Astrocyte (in vitro differentiated cells and primary cell): Measurements from ENCODE around the gene NACA2. TPM values are rescaled to one million over a fixed set of nuclear protein-coding genes. Genes with fewer than 3 reads are reported as not detected.

ENCODE experiments used
- DNase-seq: peaks from one replicate; pipeline ENCODE4 v3.0.0-alpha.2; 2010; ENCODE audit warnings: low read depth
- FAIRE-seq: peaks from 2 replicates; lab custom pipeline; 2011; peaks lifted over from hg19 to GRCh38; lab: Jason Lieb, UNC
- H2AFZ ChIP-seq: 2 replicates; pipeline ENCODE4 v1.6.0; 2012; ENCODE audit warnings: low read depth, low read length, inconsistent platforms
- H3K27ac ChIP-seq: 2 replicates; pipeline ENCODE4 v1.5.1; 2011; ENCODE audit warnings: low read depth, low read length, inconsistent platforms
- H3K27me3 ChIP-seq: 2 replicates; pipeline ENCODE4 v1.6.0; 2011; ENCODE audit warnings: low read length, inconsistent platforms; ENCODE audit not compliant: insufficient read depth
- H3K36me3 ChIP-seq: 2 replicates; pipeline ENCODE4 v1.5.1; 2011; ENCODE audit warnings: low read length, inconsistent platforms; ENCODE audit not compliant: insufficient read depth
- H3K4me1 ChIP-seq: 2 replicates; pipeline ENCODE4 v1.5.1; 2011; ENCODE audit warnings: low read length, inconsistent platforms; ENCODE audit not compliant: insufficient read depth
- H3K4me2 ChIP-seq: 2 replicates; pipeline ENCODE4 v1.6.0; 2012; ENCODE audit warnings: low read length, inconsistent platforms
- H3K4me3 ChIP-seq: 2 replicates; pipeline ENCODE4 v1.5.1; 2011; ENCODE audit warnings: low read depth, mild to moderate bottlenecking, low read length, inconsistent platforms; ENCODE audit not compliant: insufficient read depth
- H3K79me2 ChIP-seq: 2 replicates; pipeline ENCODE4 v1.6.0; 2012; ENCODE audit warnings: mild to moderate bottlenecking, low read length, inconsistent platforms; ENCODE audit not compliant: insufficient read depth
- H3K9ac ChIP-seq: 2 replicates; pipeline ENCODE4 v1.6.0; 2012; ENCODE audit warnings: mild to moderate bottlenecking, low read length, inconsistent platforms
- H3K9me3 ChIP-seq: 2 replicates; pipeline ENCODE4 v1.5.1; 2012; ENCODE audit warnings: low read depth, mild to moderate bottlenecking, low read length, inconsistent platforms; ENCODE audit not compliant: insufficient read depth
- H4K20me1 ChIP-seq: 2 replicates; pipeline ENCODE4 v1.6.0; 2012; ENCODE audit warnings: low read length, inconsistent platforms; ENCODE audit not compliant: insufficient read depth
- H3K27ac Mint-ChIP-seq: one replicate; pipeline ENCODE4 v1.8.0; 2021; ENCODE audit warnings: mild to moderate bottlenecking, mixed read lengths; ENCODE audit not compliant: unreplicated experiment
- H3K27me3 Mint-ChIP-seq: one replicate; pipeline ENCODE4 v1.8.0; 2021; ENCODE audit warnings: low read depth, mixed read lengths; ENCODE audit not compliant: unreplicated experiment
- H3K36me3 Mint-ChIP-seq: one replicate; pipeline ENCODE4 v1.8.0; 2021; ENCODE audit warnings: low read depth, mixed read lengths; ENCODE audit not compliant: unreplicated experiment
- H3K4me1 Mint-ChIP-seq: one replicate; pipeline ENCODE4 v1.8.0; 2021; ENCODE audit warnings: low read depth, mixed read lengths; ENCODE audit not compliant: unreplicated experiment
- H3K4me3 Mint-ChIP-seq: one replicate; pipeline ENCODE4 v1.8.0; 2021; ENCODE audit warnings: mild to moderate bottlenecking, moderate library complexity, mixed read lengths; ENCODE audit not compliant: unreplicated experiment
- H3K9me3 Mint-ChIP-seq: one replicate; pipeline ENCODE4 v1.8.0; 2021; ENCODE audit warnings: mild to moderate bottlenecking, mixed read lengths; ENCODE audit not compliant: unreplicated experiment
- EZH2 ChIP-seq: IDR thresholded peaks from 2 replicates; pipeline ENCODE4 v1.6.1; 2012; ENCODE audit warnings: mild to moderate bottlenecking, low read length, inconsistent platforms; ENCODE audit not compliant: insufficient read depth
- total RNA-seq: library from RNA; stranded (reverse); gene quantifications from 2 replicates; pipeline ENCODE4 v1.2.1, GENCODE V29; 2021
- TF ChIP-seq, protein P1 (sequence below): IDR thresholded peaks from 2 replicates; pipeline ENCODE4 v1.5.1; 2011; ENCODE audit warnings: low read depth, mild to moderate bottlenecking, inconsistent platforms, low read length, moderate library complexity; ENCODE audit not compliant: insufficient read depth

NACA2 gene
- total RNA-seq, 1 donor from 2014 or later, result not detected

DNA sequence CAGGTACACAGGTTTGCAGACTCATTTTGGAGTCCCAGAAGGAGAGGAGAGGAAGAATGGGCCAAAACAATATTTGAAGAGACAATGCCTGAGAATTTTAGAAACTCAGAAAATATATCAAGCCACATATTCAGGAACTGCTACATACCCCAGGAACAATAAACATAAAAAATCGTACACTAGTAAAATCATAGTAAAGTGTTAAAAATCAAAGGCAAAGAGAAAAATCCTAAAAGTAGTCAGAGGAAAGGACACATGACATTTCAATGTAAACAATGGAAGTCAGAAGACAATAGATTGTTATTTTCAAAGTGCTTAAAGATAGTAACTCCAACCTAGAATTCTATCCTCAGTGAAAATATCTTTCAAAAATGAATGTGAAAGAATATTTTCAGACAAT lies 28.5 kb upstream of the NACA2 start:
- DNase-seq (no peak), FAIRE-seq (no peak)
- TF ChIP-seq, protein P1, sequence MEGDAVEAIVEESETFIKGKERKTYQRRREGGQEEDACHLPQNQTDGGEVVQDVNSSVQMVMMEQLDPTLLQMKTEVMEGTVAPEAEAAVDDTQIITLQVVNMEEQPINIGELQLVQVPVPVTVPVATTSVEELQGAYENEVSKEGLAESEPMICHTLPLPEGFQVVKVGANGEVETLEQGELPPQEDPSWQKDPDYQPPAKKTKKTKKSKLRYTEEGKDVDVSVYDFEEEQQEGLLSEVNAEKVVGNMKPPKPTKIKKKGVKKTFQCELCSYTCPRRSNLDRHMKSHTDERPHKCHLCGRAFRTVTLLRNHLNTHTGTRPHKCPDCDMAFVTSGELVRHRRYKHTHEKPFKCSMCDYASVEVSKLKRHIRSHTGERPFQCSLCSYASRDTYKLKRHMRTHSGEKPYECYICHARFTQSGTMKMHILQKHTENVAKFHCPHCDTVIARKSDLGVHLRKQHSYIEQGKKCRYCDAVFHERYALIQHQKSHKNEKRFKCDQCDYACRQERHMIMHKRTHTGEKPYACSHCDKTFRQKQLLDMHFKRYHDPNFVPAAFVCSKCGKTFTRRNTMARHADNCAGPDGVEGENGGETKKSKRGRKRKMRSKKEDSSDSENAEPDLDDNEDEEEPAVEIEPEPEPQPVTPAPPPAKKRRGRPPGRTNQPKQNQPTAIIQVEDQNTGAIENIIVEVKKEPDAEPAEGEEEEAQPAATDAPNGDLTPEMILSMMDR, result no peak
- TF ChIP-seq EZH2, result no peak
- Mint-ChIP-seq H3K4me3 (no peak overlapping the region), H3K27ac (no peak overlapping the region), H3K9me3 (peaks cover 4% of the 10 kb centered on the region), H3K27me3 (no peaks in the 10 kb centered on the region), H3K4me1 (peaks cover 7% of the 10 kb centered on the region), H3K36me3 (no peaks in the 10 kb centered on the region)
- Histone ChIP-seq H2AFZ (no peak overlapping the region), H3K36me3 (no peaks in the 10 kb centered on the region), H3K9me3 (no peaks in the 10 kb centered on the region), H3K9ac (no peak overlapping the region), H3K79me2 (no peaks in the 10 kb centered on the region), H3K4me1 (no peaks in the 10 kb centered on the region), H3K27ac (no peak overlapping the region), H3K27me3 (no peaks in the 10 kb centered on the region), H4K20me1 (no peaks in the 10 kb centered on the region), H3K4me2 (no peak overlapping the region), H3K4me3 (no peak overlapping the region)

DNA sequence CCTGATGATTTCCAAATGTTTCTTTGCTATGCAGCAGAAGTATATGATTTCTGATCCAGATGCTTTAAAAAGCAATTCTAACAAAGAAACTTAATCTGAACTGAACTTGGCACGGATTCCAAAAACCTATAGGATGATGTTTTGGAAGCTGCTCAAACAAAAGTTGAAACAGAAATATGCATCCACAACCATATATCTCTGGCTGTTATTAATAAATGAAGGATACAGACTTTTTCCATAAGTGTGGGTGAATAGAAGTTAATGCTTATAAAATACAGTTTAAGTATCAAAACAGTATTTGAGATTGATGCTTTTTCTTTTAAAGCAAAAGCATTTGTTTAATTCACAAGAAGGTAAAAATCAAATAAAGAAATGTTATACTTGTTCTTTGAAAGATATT lies 27.9 kb upstream of the NACA2 start:
- H3K4me3 ChIP-seq, result no peak overlapping the region
- Mint-ChIP-seq H3K27me3 (no peaks in the 10 kb centered on the region), H3K36me3 (no peaks in the 10 kb centered on the region), H3K27ac (no peak overlapping the region), H3K4me1 (peaks cover 7% of the 10 kb centered on the region), H3K9me3 (peaks cover 4% of the 10 kb centered on the region), H3K4me3 (no peak overlapping the region)
- no peaks in the 10 kb centered on the region for H3K4me1 ChIP-seq
- no peak for DNase-seq
- H3K9me3 ChIP-seq, result no peaks in the 10 kb centered on the region
- no peak overlapping the region for H3K27ac ChIP-seq
- no peak overlapping the region for H2AFZ ChIP-seq
- H4K20me1 ChIP-seq, result no peaks in the 10 kb centered on the region
- H3K36me3 ChIP-seq, result no peaks in the 10 kb centered on the region
- no peak for FAIRE-seq
- H3K79me2 ChIP-seq, result no peaks in the 10 kb centered on the region
- no peaks in the 10 kb centered on the region for H3K27me3 ChIP-seq
- H3K4me2 ChIP-seq, result no peak overlapping the region
- H3K9ac ChIP-seq, result no peak overlapping the region
- TF ChIP-seq, protein P1, result no peak
- no peak for TF ChIP-seq EZH2

DNA sequence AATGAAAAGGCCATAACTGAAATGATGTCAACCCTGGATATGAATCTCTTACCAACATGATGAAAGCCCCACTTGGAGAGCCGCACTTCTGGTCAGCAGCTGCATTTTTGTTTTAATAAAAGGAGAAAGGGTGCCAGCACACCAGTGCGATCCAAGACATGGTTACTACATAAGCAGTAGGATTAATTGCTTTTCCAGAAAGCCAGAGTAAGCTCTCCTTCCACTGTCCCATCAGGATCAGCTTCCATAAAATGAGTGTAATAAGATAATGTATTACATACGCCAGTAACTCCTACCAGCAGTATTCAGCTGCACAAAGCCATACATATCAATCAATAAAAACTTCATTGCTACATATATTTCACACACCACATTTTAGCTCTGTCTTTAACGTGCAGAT lies 26.3 kb upstream of the NACA2 start:
- Histone ChIP-seq H3K4me1 (no peaks in the 10 kb centered on the region), H3K9ac (no peak overlapping the region), H3K4me3 (no peak overlapping the region), H3K36me3 (no peaks in the 10 kb centered on the region), H3K9me3 (no peaks in the 10 kb centered on the region), H3K27ac (no peak overlapping the region), H3K79me2 (no peaks in the 10 kb centered on the region), H3K4me2 (no peak overlapping the region), H3K27me3 (no peaks in the 10 kb centered on the region), H4K20me1 (no peaks in the 10 kb centered on the region), H2AFZ (no peak overlapping the region)
- H3K36me3 Mint-ChIP-seq, result no peaks in the 10 kb centered on the region
- DNase-seq, result no peak
- no peaks in the 10 kb centered on the region for H3K27me3 Mint-ChIP-seq
- H3K9me3 Mint-ChIP-seq, result peaks cover 4% of the 10 kb centered on the region
- FAIRE-seq, result no peak
- TF ChIP-seq, protein P1, result no peak
- TF ChIP-seq EZH2, result no peak
- no peak overlapping the region for H3K4me3 Mint-ChIP-seq
- no peak overlapping the region for H3K27ac Mint-ChIP-seq
- peaks cover 7% of the 10 kb centered on the region for H3K4me1 Mint-ChIP-seq
